ACC112 (cell line): Measurements from ENCODE around the gene HES5.

Experiments
- H2AFZ ChIP-seq: fragments of 200-600 bp; sonication (generic); one replicate; pipeline ENCODE4 v1.6.0; 2017; ENCODE audit warnings: antibody characterized with exemption, low read length; ENCODE audit not compliant: unreplicated experiment
- H3K27ac ChIP-seq: fragments of 200-600 bp; sonication (generic); 2 replicates; pipeline ENCODE4 v1.5.1; 2014; ENCODE audit warnings: low read depth, mild to moderate bottlenecking, antibody characterized with exemption, low read length, moderate library complexity
- H3K27me3 ChIP-seq: fragments of 200-600 bp; sonication (generic); 2 replicates; pipeline ENCODE4 v1.6.1; 2014; ENCODE audit warnings: mild to moderate bottlenecking, antibody characterized with exemption, low read length, moderate library complexity, mixed read lengths; ENCODE audit not compliant: insufficient read depth
- H3K36me3 ChIP-seq: fragments of 200-600 bp; sonication (generic); 2 replicates; pipeline ENCODE4 v1.6.1; 2016; ENCODE audit warnings: mild to moderate bottlenecking, antibody characterized with exemption, low read length, moderate library complexity, mixed read lengths; ENCODE audit not compliant: insufficient read depth
- H3K4me1 ChIP-seq: fragments of 200-600 bp; sonication (generic); one replicate; pipeline ENCODE4 v1.6.1; 2016; ENCODE audit warnings: low read length, mixed read lengths; ENCODE audit not compliant: insufficient read depth, unreplicated experiment, control insufficient read depth
- H3K4me3 ChIP-seq: fragments of 200-600 bp; sonication (generic); 2 replicates; pipeline ENCODE4 v1.5.1; 2014; ENCODE audit warnings: mild to moderate bottlenecking, low read depth, low read length
- H3K79me2 ChIP-seq: fragments of 200-600 bp; sonication (generic); one replicate; pipeline ENCODE4 v1.6.0; 2016; ENCODE audit warnings: low read length; ENCODE audit not compliant: control insufficient read depth, unreplicated experiment, insufficient read depth

Gene HES5

DNA sequence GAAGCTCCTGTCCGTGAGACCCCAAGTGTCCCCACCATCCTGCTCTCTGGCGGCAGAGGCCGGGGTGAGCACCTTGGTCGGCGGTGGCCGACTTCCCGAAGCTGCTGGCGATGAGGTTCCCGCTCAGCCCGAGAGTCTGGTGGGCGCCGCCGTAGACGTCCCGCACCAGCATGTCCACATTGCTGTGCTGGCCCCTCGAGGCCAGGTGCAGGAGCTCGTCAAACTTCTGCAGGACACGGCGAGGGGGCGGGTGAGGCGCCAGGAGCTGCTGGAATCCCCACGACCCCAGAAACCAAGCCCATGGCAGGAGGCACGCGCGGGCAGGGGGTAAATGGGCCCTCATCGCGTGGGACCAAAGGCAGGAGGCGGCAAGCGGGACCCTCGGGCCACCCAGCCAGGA, 10.3 kb downstream of the HES5 start:
- no peaks in the 10 kb centered on the region for H3K27me3 ChIP-seq

DNA sequence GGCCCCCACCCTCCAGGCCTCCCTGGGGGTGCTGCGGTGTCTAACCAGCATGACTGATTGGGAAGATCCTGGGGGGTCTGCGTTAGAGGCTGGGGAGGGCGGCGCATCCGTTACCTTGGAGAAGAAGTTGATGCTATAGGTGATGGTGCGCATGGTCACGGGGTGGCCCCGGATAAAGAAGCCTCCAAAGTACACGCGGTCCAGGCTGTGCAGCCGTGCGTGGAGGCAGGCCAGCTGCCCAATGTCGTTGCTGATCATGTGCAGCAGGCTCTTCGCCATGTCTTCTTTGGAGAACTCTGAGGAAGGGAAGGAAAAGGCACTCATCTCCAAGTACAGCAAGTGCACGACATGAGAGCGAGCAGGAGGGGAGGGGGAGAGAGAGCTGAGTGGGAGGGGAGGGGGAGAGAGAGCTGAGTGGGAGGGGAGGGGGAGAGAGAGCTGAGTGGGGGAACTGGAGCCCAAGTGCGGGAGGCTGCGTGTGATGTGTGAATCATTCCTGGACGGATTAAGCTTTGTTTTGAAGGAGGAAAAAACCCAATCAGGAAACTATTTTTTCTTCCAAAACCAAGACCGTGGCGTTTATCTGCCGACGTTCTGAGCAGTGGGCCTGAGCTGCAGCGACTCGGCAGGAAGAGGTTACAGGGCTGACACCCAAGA, 10.9 kb downstream of the HES5 start:
- no peak overlapping the region for H2AFZ ChIP-seq
- no peaks in the 10 kb centered on the region for H3K27me3 ChIP-seq
- H3K27ac ChIP-seq: no peak overlapping the region
- no peaks in the 10 kb centered on the region for H3K4me1 ChIP-seq
- peaks cover 3% of the 10 kb centered on the region; the same call in 1 of the 2 replicates for H3K36me3 ChIP-seq
- no peak overlapping the region for H3K4me3 ChIP-seq
- peaks cover 27% of the 10 kb centered on the region for H3K79me2 ChIP-seq

More for the DNA sequence above, 10.3 kb downstream of the HES5 start:
- no peak overlapping the region for H3K4me3 ChIP-seq
- H3K4me1 ChIP-seq: peaks cover 2% of the 10 kb centered on the region
- H2AFZ ChIP-seq: no peak overlapping the region
- H3K27ac ChIP-seq: no peak overlapping the region
- H3K36me3 ChIP-seq: peaks cover 3% of the 10 kb centered on the region; the same call in 1 of the 2 replicates
- peaks cover 32% of the 10 kb centered on the region for H3K79me2 ChIP-seq

DNA sequence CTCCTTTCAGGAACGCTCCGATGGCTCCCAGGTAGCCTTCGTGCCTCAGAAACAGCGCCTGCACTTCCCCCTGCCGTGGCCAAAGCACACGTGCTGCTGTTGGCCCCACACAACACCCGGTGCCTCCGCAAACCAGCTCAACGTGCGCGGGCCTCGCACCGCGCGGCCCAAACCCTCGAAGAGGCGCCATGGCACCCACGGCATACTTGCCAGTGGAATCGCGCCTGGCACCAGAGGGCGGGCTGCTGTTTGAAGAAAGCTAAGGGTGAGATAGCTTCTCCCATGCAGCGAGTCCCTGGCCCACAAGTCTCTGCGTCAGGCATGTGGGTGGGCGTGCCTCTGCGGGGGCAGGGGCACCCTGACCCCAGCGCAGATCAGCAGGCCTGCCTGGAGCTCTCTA, 11.5 kb downstream of the HES5 start:
- Histone ChIP-seq H3K79me2 (peaks cover 20% of the 10 kb centered on the region), H3K4me3 (no peak overlapping the region), H3K27ac (no peak overlapping the region), H3K36me3 (peaks cover 5% of the 10 kb centered on the region; the same call in 1 of the 2 replicates), H3K4me1 (no peaks in the 10 kb centered on the region), H3K27me3 (no peaks in the 10 kb centered on the region), H2AFZ (no peak overlapping the region)

DNA sequence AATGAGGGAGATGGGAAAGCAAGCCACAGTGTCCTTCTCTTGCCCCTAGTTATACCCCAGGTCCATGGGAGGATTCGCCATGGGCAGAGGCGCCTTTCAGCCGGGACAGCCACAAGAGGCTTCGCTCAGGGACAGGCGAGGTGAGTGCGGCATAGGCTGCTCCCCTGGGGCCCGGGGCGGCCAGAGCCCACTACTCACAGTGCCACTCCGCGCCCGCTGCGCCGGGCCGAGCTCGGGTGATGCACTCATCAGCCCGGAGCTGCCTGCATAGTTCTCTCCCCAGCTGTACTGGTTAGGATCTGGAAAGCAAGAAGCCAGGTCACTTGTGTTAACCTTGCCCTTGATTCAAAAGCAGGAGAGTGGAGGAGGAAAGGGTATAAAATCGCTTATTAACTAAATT, 12.1 kb downstream of the HES5 start:
- Histone ChIP-seq H3K4me3 (no peak overlapping the region), H3K27me3 (no peaks in the 10 kb centered on the region), H3K79me2 (peaks cover 15% of the 10 kb centered on the region), H3K36me3 (peaks cover 5% of the 10 kb centered on the region; the same call in 1 of the 2 replicates), H2AFZ (no peak overlapping the region), H3K27ac (no peak overlapping the region), H3K4me1 (no peaks in the 10 kb centered on the region)

DNA sequence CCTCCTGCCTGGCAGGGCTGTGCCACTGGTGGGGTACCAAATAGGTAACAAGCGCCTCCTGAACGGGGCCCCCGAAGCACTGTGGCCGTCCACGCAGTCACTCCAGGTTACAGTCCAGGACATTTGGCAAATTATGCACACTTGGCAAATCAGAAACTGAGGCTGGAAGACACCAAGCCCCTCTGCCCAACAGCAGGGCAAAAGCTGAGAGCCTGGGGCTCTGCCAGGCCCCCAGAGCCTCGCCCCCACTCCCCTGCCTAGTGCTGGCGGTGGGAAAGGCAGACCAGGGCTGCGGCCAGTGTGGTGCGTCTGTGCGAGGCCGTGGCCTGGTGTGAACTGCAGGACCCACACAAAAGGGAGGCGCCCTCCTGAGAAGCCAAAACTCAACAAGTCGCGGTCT, 13.1 kb downstream of the HES5 start:
- no peaks in the 10 kb centered on the region for H3K27me3 ChIP-seq
- no peak overlapping the region for H2AFZ ChIP-seq
- peaks cover 5% of the 10 kb centered on the region; the same call in 1 of the 2 replicates for H3K36me3 ChIP-seq
- no peaks in the 10 kb centered on the region for H3K4me1 ChIP-seq
- H3K79me2 ChIP-seq: peaks cover 7% of the 10 kb centered on the region
- no peak overlapping the region for H3K4me3 ChIP-seq
- no peak overlapping the region for H3K27ac ChIP-seq

DNA sequence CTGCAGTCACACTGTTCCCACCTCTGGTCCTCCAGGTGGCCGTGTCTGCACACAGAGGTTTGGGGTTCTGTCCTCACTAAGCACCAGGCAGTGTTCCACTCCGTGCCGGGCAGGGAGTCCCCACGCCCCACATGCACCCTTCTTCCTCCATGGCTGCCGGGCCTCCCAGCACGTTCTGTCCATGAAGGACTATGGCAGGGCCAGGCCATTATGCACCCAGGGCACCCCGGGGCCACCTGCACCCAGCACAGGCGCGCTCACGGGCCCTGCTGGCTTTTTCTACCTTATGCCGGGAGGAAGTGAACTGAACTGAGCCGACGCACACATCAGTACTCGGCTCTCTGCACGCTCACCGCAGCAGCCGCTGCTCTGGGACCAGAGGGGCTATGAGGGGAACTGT, 13.9 kb downstream of the HES5 start:
- peaks cover 5% of the 10 kb centered on the region; the same call in 1 of the 2 replicates for H3K36me3 ChIP-seq
- no peak overlapping the region for H3K4me3 ChIP-seq
- no peaks in the 10 kb centered on the region for H3K27me3 ChIP-seq
- no peak overlapping the region for H2AFZ ChIP-seq
- H3K79me2 ChIP-seq: no peaks in the 10 kb centered on the region
- H3K27ac ChIP-seq: no peak overlapping the region
- H3K4me1 ChIP-seq: no peaks in the 10 kb centered on the region

DNA sequence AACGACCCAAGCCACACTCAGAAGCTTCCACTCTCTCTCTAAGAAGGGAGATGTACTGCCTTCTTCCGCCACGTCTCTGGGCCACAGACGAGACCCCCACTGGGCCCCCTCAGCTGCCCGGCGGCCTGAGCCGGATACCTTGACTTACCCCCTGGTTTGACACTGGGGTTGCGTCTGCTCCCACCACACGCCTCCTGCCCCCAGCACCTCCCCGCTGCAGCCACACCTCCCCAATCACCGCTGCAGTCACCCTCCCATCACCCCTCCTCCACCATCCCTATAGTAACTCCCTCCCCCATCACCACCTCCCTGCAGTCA, 14.3 kb downstream of the HES5 start:
- no peak overlapping the region for H3K4me3 ChIP-seq
- no peak overlapping the region for H3K27ac ChIP-seq
- H3K27me3 ChIP-seq: no peaks in the 10 kb centered on the region
- no peaks in the 10 kb centered on the region for H3K79me2 ChIP-seq
- no peak overlapping the region for H2AFZ ChIP-seq
- no peaks in the 10 kb centered on the region for H3K4me1 ChIP-seq
- H3K36me3 ChIP-seq: peaks cover 5% of the 10 kb centered on the region; the same call in 1 of the 2 replicates

DNA sequence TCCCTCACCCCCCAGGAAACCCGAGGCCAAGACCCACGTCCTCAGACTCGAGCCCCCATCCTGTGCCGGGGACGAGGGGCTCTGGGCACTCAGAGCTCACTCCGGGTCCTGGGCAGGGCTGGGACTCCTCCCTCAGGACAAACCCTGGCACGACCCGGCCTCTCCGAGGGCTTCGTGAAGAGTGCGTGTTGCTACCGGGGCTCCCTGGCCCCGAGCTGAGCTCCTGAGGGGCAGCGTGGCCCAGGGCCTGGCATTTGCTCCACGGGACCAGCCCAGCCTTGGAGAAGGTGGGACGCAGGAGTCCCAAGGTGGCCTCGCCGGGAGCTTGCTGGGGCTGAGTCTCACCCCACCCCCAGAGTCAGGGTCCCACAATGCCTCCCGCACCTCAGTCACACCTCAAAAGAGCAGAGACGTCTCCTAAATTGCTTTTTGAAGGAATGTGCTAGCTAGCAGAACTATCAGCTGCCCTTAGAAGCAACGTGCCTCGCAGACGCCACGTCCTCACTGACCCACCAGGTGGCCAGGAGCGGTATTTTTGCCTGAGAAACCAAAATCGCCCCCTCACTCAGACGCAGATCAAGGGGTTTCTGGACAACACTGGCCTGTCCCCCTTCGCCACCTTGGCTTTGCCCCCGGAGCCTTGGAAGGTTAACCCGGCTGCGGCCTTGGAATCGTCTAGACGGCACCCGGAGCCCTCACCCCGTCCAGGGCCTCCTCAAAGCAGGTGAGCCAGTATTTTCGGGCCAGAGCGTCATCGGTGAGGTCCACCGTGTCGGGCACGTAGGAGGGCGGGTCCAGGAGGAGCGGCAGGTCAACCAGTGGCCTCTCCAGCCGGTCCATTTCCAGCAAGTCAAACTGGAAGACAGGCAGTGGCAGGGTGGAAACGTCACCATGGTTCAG, 14.9 kb downstream of the HES5 start:
- Histone ChIP-seq H2AFZ (no peak overlapping the region), H3K27me3 (no peaks in the 10 kb centered on the region), H3K27ac (no peak overlapping the region), H3K79me2 (no peaks in the 10 kb centered on the region), H3K36me3 (peaks cover 5% of the 10 kb centered on the region; the same call in 1 of the 2 replicates), H3K4me3 (no peak overlapping the region), H3K4me1 (no peaks in the 10 kb centered on the region)

DNA sequence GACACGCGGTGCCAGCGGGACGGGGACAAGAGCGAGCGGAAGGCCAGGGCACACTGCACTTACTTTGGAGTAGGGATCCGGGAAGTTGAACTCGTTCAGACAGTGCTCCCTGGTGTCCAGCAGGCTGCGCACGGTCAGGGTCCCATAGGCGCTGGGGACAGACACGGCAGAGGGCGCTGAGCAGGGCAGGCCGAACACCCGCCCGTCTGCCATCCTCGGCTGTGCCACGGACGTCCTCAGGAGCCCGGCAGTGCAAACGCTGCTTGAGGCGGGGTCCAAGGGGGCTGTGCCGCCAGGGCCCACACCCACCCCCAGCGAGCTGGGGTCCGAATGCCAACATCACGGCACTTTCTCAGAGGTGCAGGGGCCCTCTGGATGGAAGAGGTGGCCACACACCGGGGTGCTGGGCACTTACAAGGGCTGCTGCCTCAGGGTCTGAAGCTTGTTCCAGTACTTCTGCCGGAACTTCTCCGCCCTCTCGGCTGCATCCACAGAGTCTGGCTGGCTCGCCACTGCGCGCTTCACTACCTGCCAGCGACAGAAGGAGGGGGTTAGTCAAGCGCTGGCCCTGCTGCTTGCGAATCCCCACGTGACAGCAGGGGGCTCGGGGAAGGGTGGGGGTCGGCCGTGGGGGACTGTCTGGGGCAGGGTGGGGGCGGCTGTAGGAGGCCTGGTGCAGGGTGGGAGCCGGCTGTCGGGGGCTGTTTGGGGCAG, 16.0 kb downstream of the HES5 start:
- Histone ChIP-seq H3K4me3 (no peak overlapping the region), H2AFZ (no peak overlapping the region), H3K27me3 (no peaks in the 10 kb centered on the region), H3K79me2 (no peaks in the 10 kb centered on the region), H3K36me3 (peaks cover 5% of the 10 kb centered on the region; the same call in 1 of the 2 replicates), H3K27ac (no peak overlapping the region), H3K4me1 (no peaks in the 10 kb centered on the region)

DNA sequence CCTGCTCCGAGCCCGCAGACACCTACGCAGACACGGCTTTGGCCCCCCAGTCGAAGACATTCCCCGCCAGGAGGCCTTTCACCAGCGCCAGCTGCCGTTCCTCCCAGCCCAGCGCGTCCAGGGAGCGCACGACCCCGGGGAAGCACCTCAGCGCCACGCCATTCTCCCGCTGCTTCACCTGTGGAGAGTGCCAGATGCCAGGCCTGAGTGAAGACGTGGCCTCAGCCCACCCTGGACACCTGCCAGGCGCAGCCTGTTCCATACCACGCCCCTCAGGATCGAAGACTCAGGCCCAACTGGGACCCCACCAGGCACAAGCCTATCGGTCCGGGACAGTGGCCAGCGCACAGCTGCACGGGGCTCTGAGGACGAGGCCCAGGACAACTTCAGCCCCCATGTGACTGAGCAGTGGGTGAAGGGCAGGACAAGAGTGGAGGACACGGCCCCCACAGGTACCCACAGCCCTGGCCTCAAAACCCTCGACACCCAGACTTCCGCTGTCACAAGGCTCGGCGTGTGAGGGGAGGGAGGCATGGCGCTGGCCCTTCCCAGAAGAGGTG, 17.1 kb downstream of the HES5 start:
- Histone ChIP-seq H3K4me3 (no peak overlapping the region), H3K79me2 (no peaks in the 10 kb centered on the region), H3K27ac (no peak overlapping the region), H2AFZ (no peak overlapping the region), H3K27me3 (no peaks in the 10 kb centered on the region), H3K4me1 (no peaks in the 10 kb centered on the region), H3K36me3 (peaks cover 5% of the 10 kb centered on the region; the same call in 1 of the 2 replicates)
